Measurements from ENCODE around the gene ACSL1.

DNA sequence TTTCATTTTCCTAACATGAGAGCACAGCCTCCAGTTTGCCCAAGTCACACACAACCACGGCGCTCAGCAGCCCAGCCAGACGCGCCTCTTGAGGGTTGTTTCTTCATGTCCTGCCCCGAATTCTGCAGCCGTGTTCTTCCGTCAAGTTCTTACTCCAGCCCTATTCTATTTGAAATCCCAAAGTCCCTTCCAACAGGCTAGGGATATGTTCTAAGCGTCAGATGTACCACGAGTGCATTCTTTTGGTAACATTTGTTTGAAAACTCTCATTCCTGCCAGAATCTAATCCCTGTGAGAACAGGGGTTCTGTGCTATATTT, 23.1 kb downstream of the ACSL1 start:
- no peak for TF ChIP-seq EZH2 (IDR thresholded peaks at IDR 0.05)
- TF ChIP-seq, protein P1, sequence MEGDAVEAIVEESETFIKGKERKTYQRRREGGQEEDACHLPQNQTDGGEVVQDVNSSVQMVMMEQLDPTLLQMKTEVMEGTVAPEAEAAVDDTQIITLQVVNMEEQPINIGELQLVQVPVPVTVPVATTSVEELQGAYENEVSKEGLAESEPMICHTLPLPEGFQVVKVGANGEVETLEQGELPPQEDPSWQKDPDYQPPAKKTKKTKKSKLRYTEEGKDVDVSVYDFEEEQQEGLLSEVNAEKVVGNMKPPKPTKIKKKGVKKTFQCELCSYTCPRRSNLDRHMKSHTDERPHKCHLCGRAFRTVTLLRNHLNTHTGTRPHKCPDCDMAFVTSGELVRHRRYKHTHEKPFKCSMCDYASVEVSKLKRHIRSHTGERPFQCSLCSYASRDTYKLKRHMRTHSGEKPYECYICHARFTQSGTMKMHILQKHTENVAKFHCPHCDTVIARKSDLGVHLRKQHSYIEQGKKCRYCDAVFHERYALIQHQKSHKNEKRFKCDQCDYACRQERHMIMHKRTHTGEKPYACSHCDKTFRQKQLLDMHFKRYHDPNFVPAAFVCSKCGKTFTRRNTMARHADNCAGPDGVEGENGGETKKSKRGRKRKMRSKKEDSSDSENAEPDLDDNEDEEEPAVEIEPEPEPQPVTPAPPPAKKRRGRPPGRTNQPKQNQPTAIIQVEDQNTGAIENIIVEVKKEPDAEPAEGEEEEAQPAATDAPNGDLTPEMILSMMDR (IDR thresholded peaks at IDR 0.05), result no peak
